Measurements from ENCODE around the gene CERK. TPM values are rescaled to one million over a fixed set of nuclear protein-coding genes. Genes with fewer than 3 reads are reported as not detected.

The CERK gene, protein sequence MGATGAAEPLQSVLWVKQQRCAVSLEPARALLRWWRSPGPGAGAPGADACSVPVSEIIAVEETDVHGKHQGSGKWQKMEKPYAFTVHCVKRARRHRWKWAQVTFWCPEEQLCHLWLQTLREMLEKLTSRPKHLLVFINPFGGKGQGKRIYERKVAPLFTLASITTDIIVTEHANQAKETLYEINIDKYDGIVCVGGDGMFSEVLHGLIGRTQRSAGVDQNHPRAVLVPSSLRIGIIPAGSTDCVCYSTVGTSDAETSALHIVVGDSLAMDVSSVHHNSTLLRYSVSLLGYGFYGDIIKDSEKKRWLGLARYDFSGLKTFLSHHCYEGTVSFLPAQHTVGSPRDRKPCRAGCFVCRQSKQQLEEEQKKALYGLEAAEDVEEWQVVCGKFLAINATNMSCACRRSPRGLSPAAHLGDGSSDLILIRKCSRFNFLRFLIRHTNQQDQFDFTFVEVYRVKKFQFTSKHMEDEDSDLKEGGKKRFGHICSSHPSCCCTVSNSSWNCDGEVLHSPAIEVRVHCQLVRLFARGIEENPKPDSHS
- total RNA-seq (2011; cell fraction: chromatin; rRNA removed; ENCODE audit: low replicate concordance) = 19.9 and 29.6 TPM in 2 replicates
- 16.8 and 18.6 TPM in 2 replicates for total RNA-seq (2011; cell fraction: nucleolus; rRNA removed)
- total RNA-seq (2011; cell fraction: nucleoplasm; rRNA removed) = 22.0 and 23.9 TPM in 2 replicates
- total RNA-seq (2014; rRNA removed) (10.7 and 12.2 TPM in 2 replicates), total RNA-seq (2014; rRNA removed; fragmentation: Illumina TruSeq; extraction: Trizol) (7.3 and 8.0 TPM in 2 replicates), total RNA-seq (2015; rRNA removed; fragmentation: Illumina TruSeq; extraction: Trizol) (14.5 and 14.9 TPM in 2 replicates), total RNA-seq (2021) (9.9 and 12.5 TPM in 2 replicates), polyA plus RNA-seq (2011; rRNA removed) (11.8 and 12.7 TPM in 2 replicates), polyA plus RNA-seq (2014; fragmentation: Illumina TruSeq; extraction: Trizol) (8.0 and 8.7 TPM in 2 replicates), polyA plus RNA-seq (2014; fragmentation: Nextera tagmentation; extraction: Ambion mirVana) (1 to 10 TPM; 1.1 to 1.3 TPM), polyA plus RNA-seq (2014; rRNA removed) (8.3 and 8.6 TPM in 2 replicates), polyA minus RNA-seq (2011; rRNA and poly(A)+ RNA removed) (13.6 and 15.8 TPM in 2 replicates), Bru-seq, nascent RNA (percentile 50 among the genes with signal in this experiment), BruChase-seq, experiment 1, labeled RNA remaining after a 2-hour chase (percentile 55 among the genes with signal in this experiment), BruChase-seq, experiment 2, labeled RNA remaining after a 6-hour chase (percentile 56 among the genes with signal in this experiment)
- 10.9 and 13.7 TPM in 2 replicates for polyA plus RNA-seq (2011; cell fraction: cytosol; rRNA removed)
- 9.6 and 10.3 TPM in 2 replicates for polyA plus RNA-seq (2011; cell fraction: nucleus; rRNA removed)
- 10.9 and 13.1 TPM in 2 replicates for polyA plus RNA-seq (2012)
- polyA minus RNA-seq (2011; cell fraction: cytosol; rRNA and poly(A)+ RNA removed) = 9.7 and 12.5 TPM in 2 replicates
- polyA minus RNA-seq (2011; cell fraction: nucleus; rRNA and poly(A)+ RNA removed) = 6.2 and 12.6 TPM in 2 replicates
- long read RNA-seq, experiment 1, full-length matches to known transcripts = 8 of 31 reads
- long read RNA-seq, experiment 1, partial matches to known transcripts = 9 of 31 reads
- long read RNA-seq, experiment 1, other reads (novel, unspliced or antisense) = 14 of 31 reads
- long read RNA-seq, experiment 2, full-length matches to known transcripts = 4 of 14 reads
- long read RNA-seq, experiment 2, partial matches to known transcripts = 1 of 14 reads
- long read RNA-seq, experiment 2, other reads (novel, unspliced or antisense) = 9 of 14 reads
- long read RNA-seq, experiment 3, partial matches to known transcripts = 1 of 1 reads
- long read RNA-seq, experiment 3, other reads (novel, unspliced or antisense) = 0 of 1 reads

DNA sequence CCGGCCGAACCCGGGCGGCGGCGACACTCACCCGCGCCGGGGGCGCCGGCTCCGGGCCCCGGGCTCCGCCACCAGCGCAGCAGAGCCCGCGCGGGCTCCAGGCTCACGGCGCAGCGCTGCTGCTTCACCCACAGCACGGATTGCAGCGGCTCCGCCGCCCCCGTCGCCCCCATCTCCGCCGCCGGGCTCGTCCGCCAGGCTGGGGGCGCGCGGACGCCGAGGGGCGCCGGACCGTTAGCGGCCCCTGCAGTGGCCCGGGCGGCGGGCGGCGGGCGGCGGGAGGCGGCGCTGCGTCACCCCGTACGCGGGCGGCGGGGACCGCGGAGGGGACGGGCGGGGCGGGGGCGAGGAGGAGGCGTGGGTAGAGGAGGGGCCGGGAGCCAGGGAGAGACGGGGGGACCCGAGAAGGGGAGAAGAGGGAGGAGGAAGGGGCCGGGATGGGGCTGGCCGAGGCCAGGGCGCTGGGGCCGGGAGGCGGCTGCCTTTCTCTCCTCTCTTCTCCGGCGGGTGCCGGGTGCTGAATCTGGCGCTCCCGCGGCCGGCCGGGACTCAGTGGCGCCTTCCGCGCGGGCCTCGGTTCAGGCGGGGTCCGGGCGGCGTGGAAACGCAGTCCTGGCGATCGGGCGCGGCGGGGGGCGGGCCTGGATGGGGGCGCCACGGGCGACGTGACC lies at the start of gene CERK:
TSS of gene CERK (minus strand) at position 277 of the 671 bp plus-strand sequence. CDS start at position 173, 104 bp downstream.
- H3K79me2 ChIP-seq (ENCODE audit: control insufficient read depth, insufficient read depth, low read length) = peaks cover 29% of the 10 kb centered on the region
- in situ Hi-C loops (cut with MboI) (no loop called here), intact Hi-C loops (cut with micrococcal nuclease) (no loop called here)
- no peaks in the 10 kb centered on the region for H3K9me3 ChIP-seq (replicated peaks; ENCODE audit: control insufficient read depth, insufficient read depth, low read depth, low read length)
- ChIA-PET POLR2A (interaction anchor here (0.9 kb wide), 1 partner anchor 25 kb away, joined by 3 read pairs; the partner anchor contains the start of gene TBC1D22A), CTCF (ENCODE audit: low intra/inter-chr PET ratio) (no interaction called here)
- H3K9me1 ChIP-seq (ENCODE audit: control insufficient read depth, insufficient read depth, low read length) = no peaks in the 10 kb centered on the region
- peak within 1 kb of the TSS; percentile 69 for H3K4me2 ChIP-seq (ENCODE audit: insufficient read depth, low read length)
- no peaks in the 10 kb centered on the region for H3K27me3 ChIP-seq (ENCODE audit: control insufficient read depth in 2 of 2, insufficient read depth in 2 of 2, low read length in 2 of 2)
- FAIRE-seq = no peak
- peaks cover 5 to 35% of the 10 kb centered on the region in 2 experiments; a peak in 4 of 5 replicates for H3K4me1 ChIP-seq (replicated peaks in 1 of 2; ENCODE audit: control insufficient read depth in 2 of 2, insufficient read depth in 2 of 2, low read length in 2 of 2)
- BruUV-seq (replicated peaks) = no TSS peak
- peak within 1 kb of the TSS; percentile 72 for H3K4me3 ChIP-seq
- H2AFZ ChIP-seq (ENCODE audit: low read depth, low read length) = peak within 1 kb of the TSS; percentile 62; the same call in 1 of the 2 replicates
- 0% methylated on average over 1 of the region's 99 CpGs for WGBS (ENCODE audit: insufficient coverage, low coverage, missing lambda C conversion rate)
- H3K36me3 ChIP-seq (ENCODE audit: control insufficient read depth, insufficient read depth, low read length) = no peaks in the 10 kb centered on the region; the same call in 2 of the 3 replicates
- H3K27ac ChIP-seq (ENCODE audit: extremely low read depth, low read depth, low read length) = peak within 1 kb of the TSS; percentile 60; the same call in 1 of the 3 replicates
- DNase-seq (ENCODE audit: extremely low read depth in 1 of 4, low spot score in 3 of 4) = peak; percentile 59 to 87 (median 82)
- H3K9ac ChIP-seq (ENCODE audit: insufficient read depth in 1 of 2, low read depth in 2 of 2, low read length in 2 of 2) = peak within 1 kb of the TSS; percentile 56 to 90; a peak in 3 of 4 replicates
- H4K20me1 ChIP-seq (replicated peaks; ENCODE audit: control insufficient read depth, insufficient read depth, low read length) = no peaks in the 10 kb centered on the region
- peak; percentile 79 for ATAC-seq
- no peak for TF ChIP-seq CREM (IDR thresholded peaks at IDR 0.05; ENCODE audit: low read depth)
- TF ChIP-seq RB1 (IDR thresholded peaks at IDR 0.05; ENCODE audit: low read depth) = peak; percentile 17; the same call in 1 of the 2 replicates
- peak; percentile 76; the same call in 1 of the 2 replicates for TF ChIP-seq PHF8 (IDR thresholded peaks at IDR 0.05; ENCODE audit: borderline replicate concordance, low read length)
- TF ChIP-seq, protein P1, sequence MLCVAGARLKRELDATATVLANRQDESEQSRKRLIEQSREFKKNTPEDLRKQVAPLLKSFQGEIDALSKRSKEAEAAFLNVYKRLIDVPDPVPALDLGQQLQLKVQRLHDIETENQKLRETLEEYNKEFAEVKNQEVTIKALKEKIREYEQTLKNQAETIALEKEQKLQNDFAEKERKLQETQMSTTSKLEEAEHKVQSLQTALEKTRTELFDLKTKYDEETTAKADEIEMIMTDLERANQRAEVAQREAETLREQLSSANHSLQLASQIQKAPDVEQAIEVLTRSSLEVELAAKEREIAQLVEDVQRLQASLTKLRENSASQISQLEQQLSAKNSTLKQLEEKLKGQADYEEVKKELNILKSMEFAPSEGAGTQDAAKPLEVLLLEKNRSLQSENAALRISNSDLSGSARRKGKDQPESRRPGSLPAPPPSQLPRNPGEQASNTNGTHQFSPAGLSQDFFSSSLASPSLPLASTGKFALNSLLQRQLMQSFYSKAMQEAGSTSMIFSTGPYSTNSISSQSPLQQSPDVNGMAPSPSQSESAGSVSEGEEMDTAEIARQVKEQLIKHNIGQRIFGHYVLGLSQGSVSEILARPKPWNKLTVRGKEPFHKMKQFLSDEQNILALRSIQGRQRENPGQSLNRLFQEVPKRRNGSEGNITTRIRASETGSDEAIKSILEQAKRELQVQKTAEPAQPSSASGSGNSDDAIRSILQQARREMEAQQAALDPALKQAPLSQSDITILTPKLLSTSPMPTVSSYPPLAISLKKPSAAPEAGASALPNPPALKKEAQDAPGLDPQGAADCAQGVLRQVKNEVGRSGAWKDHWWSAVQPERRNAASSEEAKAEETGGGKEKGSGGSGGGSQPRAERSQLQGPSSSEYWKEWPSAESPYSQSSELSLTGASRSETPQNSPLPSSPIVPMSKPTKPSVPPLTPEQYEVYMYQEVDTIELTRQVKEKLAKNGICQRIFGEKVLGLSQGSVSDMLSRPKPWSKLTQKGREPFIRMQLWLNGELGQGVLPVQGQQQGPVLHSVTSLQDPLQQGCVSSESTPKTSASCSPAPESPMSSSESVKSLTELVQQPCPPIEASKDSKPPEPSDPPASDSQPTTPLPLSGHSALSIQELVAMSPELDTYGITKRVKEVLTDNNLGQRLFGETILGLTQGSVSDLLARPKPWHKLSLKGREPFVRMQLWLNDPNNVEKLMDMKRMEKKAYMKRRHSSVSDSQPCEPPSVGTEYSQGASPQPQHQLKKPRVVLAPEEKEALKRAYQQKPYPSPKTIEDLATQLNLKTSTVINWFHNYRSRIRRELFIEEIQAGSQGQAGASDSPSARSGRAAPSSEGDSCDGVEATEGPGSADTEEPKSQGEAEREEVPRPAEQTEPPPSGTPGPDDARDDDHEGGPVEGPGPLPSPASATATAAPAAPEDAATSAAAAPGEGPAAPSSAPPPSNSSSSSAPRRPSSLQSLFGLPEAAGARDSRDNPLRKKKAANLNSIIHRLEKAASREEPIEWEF (CRISPR knock-in tag; IDR thresholded peaks at IDR 0.05) = no peak
- TF ChIP-seq, protein P2, sequence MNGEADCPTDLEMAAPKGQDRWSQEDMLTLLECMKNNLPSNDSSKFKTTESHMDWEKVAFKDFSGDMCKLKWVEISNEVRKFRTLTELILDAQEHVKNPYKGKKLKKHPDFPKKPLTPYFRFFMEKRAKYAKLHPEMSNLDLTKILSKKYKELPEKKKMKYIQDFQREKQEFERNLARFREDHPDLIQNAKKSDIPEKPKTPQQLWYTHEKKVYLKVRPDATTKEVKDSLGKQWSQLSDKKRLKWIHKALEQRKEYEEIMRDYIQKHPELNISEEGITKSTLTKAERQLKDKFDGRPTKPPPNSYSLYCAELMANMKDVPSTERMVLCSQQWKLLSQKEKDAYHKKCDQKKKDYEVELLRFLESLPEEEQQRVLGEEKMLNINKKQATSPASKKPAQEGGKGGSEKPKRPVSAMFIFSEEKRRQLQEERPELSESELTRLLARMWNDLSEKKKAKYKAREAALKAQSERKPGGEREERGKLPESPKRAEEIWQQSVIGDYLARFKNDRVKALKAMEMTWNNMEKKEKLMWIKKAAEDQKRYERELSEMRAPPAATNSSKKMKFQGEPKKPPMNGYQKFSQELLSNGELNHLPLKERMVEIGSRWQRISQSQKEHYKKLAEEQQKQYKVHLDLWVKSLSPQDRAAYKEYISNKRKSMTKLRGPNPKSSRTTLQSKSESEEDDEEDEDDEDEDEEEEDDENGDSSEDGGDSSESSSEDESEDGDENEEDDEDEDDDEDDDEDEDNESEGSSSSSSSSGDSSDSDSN (IDR thresholded peaks at IDR 0.05; ENCODE audit: borderline replicate concordance in 1 of 2, low read depth in 2 of 2, low read length in 2 of 2) = peak; percentile 4 to 39; a peak in 1 of 4 replicates
